K562 (cell line): Measurements from ENCODE around the gene TNKS2. TPM values are rescaled to one million over a fixed set of nuclear protein-coding genes. Genes with fewer than 3 reads are reported as not detected.

ENCODE experiments used
- ATAC-seq: fragments of 200-7000 bp; cut with Tn5 transposase; 3 replicates; pipeline ENCODE4 v1.9.1; 2020; ENCODE audit warnings: moderate library complexity
- BruUV-seq: library from RNA; stranded (reverse); fragments of 400-500 nt; replicated peaks from 2 replicates; lab custom pipeline; 2021; lab: Mats Ljungman, UMichigan
- CTCF ChIA-PET: fragments of 300-600 bp; formaldehyde crosslinking; extraction: SDS; loops from one replicate; lab custom pipeline; 2021; ENCODE audit warnings: low intra/inter-chr PET ratio; lab: Yijun Ruan, JAX
- POLR2A ChIA-PET: fragments of 300-600, 350-650 bp; sonication (Branson Sonifier 250); formaldehyde crosslinking; extraction: SDS; loops from one replicate; lab custom pipeline; 2021; ENCODE audit warnings: antibody characterized with exemption, inconsistent platforms; lab: Yijun Ruan, JAX
- DNase-seq, 4 experiments: peaks; one replicate each; pipeline versions ENCODE4 v3.0.0 to v3.0.0-alpha.2; 2011 to 2018; ENCODE audit warnings: low spot score in 3 of 4, mixed read lengths in 3 of 4; ENCODE audit errors: extremely low read depth in 1 of 4
- FAIRE-seq: peaks from 2 replicates; lab custom pipeline; 2011; peaks lifted over from hg19 to GRCh38; lab: Jason Lieb, UNC
- H2AFZ ChIP-seq: 2 replicates; pipeline ENCODE4 v1.6.0; 2011; ENCODE audit warnings: low read depth, low read length, control low read depth, inconsistent platforms
- H3K27ac ChIP-seq: fragments of 200-600 bp; 3 replicates; pipeline ENCODE4 v1.8.0; 2011; ENCODE audit warnings: low read depth, mild to moderate bottlenecking, control low read depth, inconsistent platforms, low read length, moderate library complexity, mixed read lengths; ENCODE audit errors: extremely low read depth
- H3K27me3 ChIP-seq, 2 experiments: fragments of 300-600 bp in 1 of 2; 2 replicates in 1 of 2; 3 replicates in 1 of 2; pipeline versions ENCODE4 v1.6.0 to v1.8.0; 2011; ENCODE audit warnings: inconsistent platforms in 2 of 2, low read length in 2 of 2, mild to moderate bottlenecking in 1 of 2, mixed read lengths in 1 of 2, moderate library complexity in 1 of 2; ENCODE audit not compliant: control insufficient read depth in 2 of 2, insufficient read depth in 2 of 2
- H3K36me3 ChIP-seq: fragments of 300-600 bp; 3 replicates; pipeline ENCODE4 v1.8.0; 2011; ENCODE audit warnings: mild to moderate bottlenecking, low read length, inconsistent platforms; ENCODE audit not compliant: control insufficient read depth, insufficient read depth
- H3K4me1 ChIP-seq, 2 experiments: fragments of 200-600 bp in 1 of 2; replicated peaks in 1 of 2; 2 replicates in 1 of 2; 3 replicates in 1 of 2; pipeline versions ENCODE4 v1.5.1 to v1.8.0; 2011; ENCODE audit warnings: inconsistent platforms in 2 of 2, low read length in 2 of 2, mild to moderate bottlenecking in 1 of 2, mixed read lengths in 1 of 2, moderate library complexity in 1 of 2; ENCODE audit not compliant: control insufficient read depth in 2 of 2, insufficient read depth in 2 of 2
- H3K4me2 ChIP-seq: 2 replicates; pipeline ENCODE4 v1.6.1; 2011; ENCODE audit warnings: low read length, control low read depth, inconsistent platforms, mixed read lengths; ENCODE audit not compliant: insufficient read depth
- H3K4me3 ChIP-seq: fragments of 200-600 bp; sonication (generic), shearing (Covaris generic); 2 replicates; pipeline ENCODE4 v1.5.1; 2016; ENCODE audit warnings: control low read depth, inconsistent platforms
- H3K79me2 ChIP-seq: fragments of 200-600 bp; 3 replicates; pipeline ENCODE4 v1.8.0; 2011; ENCODE audit warnings: low read length, inconsistent platforms; ENCODE audit not compliant: control insufficient read depth, insufficient read depth
- H3K9ac ChIP-seq, 2 experiments: 2 replicates each; pipeline versions ENCODE4 v1.6.0 to v1.6.1; 2011; ENCODE audit warnings: low read depth in 2 of 2, low read length in 2 of 2, control low read depth in 1 of 2, inconsistent platforms in 1 of 2, mild to moderate bottlenecking in 1 of 2, mixed read lengths in 1 of 2; ENCODE audit not compliant: insufficient read depth in 1 of 2
- H3K9me1 ChIP-seq: one replicate; pipeline ENCODE4 v1.6.0; 2011; ENCODE audit warnings: inconsistent platforms, mild to moderate bottlenecking, low read length, moderate library complexity; ENCODE audit not compliant: control insufficient read depth, insufficient read depth
- H3K9me3 ChIP-seq: replicated peaks from 2 replicates; pipeline ENCODE4 v1.5.1; 2011; ENCODE audit warnings: low read depth, low read length, inconsistent platforms; ENCODE audit not compliant: control insufficient read depth, insufficient read depth
- H4K20me1 ChIP-seq: replicated peaks from 2 replicates; pipeline ENCODE4 v1.6.1; 2011; ENCODE audit warnings: low read length, inconsistent platforms, mixed read lengths; ENCODE audit not compliant: control insufficient read depth, insufficient read depth
- ARID3B ChIP-seq: fragments of 250-450 bp; sonication (Bioruptor Pico); IDR thresholded peaks from 2 replicates; pipeline ENCODE4 v1.4.0; 2020; ENCODE audit warnings: borderline replicate concordance
- C11orf30 ChIP-seq: fragments of 450-650 bp; IDR thresholded peaks from 2 replicates; pipeline ENCODE4 v1.6.1; 2016; ENCODE audit warnings: low read depth, mild to moderate bottlenecking
- IRF2 ChIP-seq: sonication (generic); formaldehyde crosslinking; IDR thresholded peaks from 2 replicates; pipeline ENCODE4 v1.8.1; 2022; ENCODE audit warnings: mild to moderate bottlenecking, missing genetic modification reagents
- NKRF ChIP-seq: fragments of 450-650 bp; IDR thresholded peaks from 2 replicates; pipeline ENCODE4 v1.6.1; 2016; ENCODE audit warnings: borderline replicate concordance
- WGBS: fragments of 100-300 bp; shearing (Covaris generic); methylation state at CpG from one replicate; pipeline ENCODE4 v1.1.6; 2016; ENCODE audit warnings: low coverage, mixed read lengths; ENCODE audit not compliant: insufficient coverage; ENCODE audit errors: missing lambda C conversion rate; 5-methylcytosine and 5-hydroxymethylcytosine counted together
- in situ Hi-C: fragments of 300-500 bp; cut with MboI; formaldehyde crosslinking; loops from 4 replicates; pipeline ENCODE4 v1.15.0; 2018; ENCODE audit warnings: inconsistent platforms, mixed read lengths
- intact Hi-C: fragments of 100-400 bp; cut with micrococcal nuclease; formaldehyde crosslinking; loops from 2 replicates; pipeline ENCODE4 v1.14.2; 2022
- polyA plus RNA-seq, 8 experiments: library from polyadenylated mRNA; depleted of rRNA in 4 of 8; stranded (reverse) in 5 of 8; unstranded in 3 of 8; fragments of >200 nt; fragmentation: Nextera tagmentation in 2 of 8; fragmentation: Illumina TruSeq in 1 of 8; extraction: Ambion mirVana in 2 of 8; extraction: Trizol in 1 of 8; gene quantifications; 2 replicates each; pipeline versions ENCODE4 v1.2.1 to v1.2.3, GENCODE V29; 2011 to 2014; ENCODE audit warnings: inconsistent platforms in 1 of 8, missing spikeins in 1 of 8
- total RNA-seq, 7 experiments: library from RNA; depleted of rRNA in 6 of 7; stranded (reverse); fragments of >200 nt in 6 of 7; fragmentation: Illumina TruSeq in 2 of 7; extraction: Trizol in 2 of 7; gene quantifications; 2 replicates each; pipeline versions ENCODE4 v1.2.1 to v1.2.3, GENCODE V29; 2011 to 2021; ENCODE audit warnings: low replicate concordance in 1 of 7

TNKS2 gene
- total and polyA plus RNA-seq, 9 of the 15 experiments (the other 6 are each of a cell fraction or from before 2014, with no cell fraction given): 3.5 to 19.8 (median 8.6) TPM

- no TSS peak for BruUV-seq
- 94% methylated on average over 2 of the region's 2 CpGs for WGBS
- Histone ChIP-seq H3K9ac (no peak overlapping the region), H3K9me1 (no peaks in the 10 kb centered on the region), H3K36me3 (peaks cover 44% of the 10 kb centered on the region), H3K27me3 (no peaks in the 10 kb centered on the region), H3K4me2 (no peak overlapping the region), H3K9me3 (no peaks in the 10 kb centered on the region), H3K79me2 (no peaks in the 10 kb centered on the region), H2AFZ (no peak overlapping the region), H3K4me1 (no peaks in the 10 kb centered on the region), H3K27ac (no peak overlapping the region), H3K4me3 (no peak overlapping the region), H4K20me1 (no peaks in the 10 kb centered on the region)
- TF ChIP-seq NKRF (no peak), IRF2 (CRISPR knock-in tag) (no peak), C11orf30 (no peak), ARID3B (CRISPR knock-in tag) (no peak)
- POLR2A ChIA-PET: no interaction called here
- intact Hi-C loops: loop anchor here (5.0 kb wide), 1 partner anchor 42 kb away; the partner anchor contains the start of gene FGFBP3
- DNase-seq (no peak), ATAC-seq (no peak), FAIRE-seq (no peak)
- CTCF ChIA-PET: no interaction called here
- in situ Hi-C loops: no loop called here
Measured at GRCh38 chr10:91865562-91866081, 67.4 kb downstream of the TNKS2 start.
